K562 (cell line): ENCODE data around the gene RPS6KL1. TPM values are rescaled to one million over a fixed set of nuclear protein-coding genes. Genes with fewer than 3 reads are reported as not detected.

Source experiments
- CBX3 ChIP-seq, 2 experiments: IDR thresholded peaks; 1 replicate in 1 of 2; 2 replicates in 1 of 2; pipeline ENCODE4 v1.6.1; 2012; ENCODE audit warnings: inconsistent platforms in 2 of 2, low read length in 2 of 2, borderline replicate concordance in 1 of 2, control low read depth in 1 of 2
- CC2D1A ChIP-seq: fragments of 450-650 bp; IDR thresholded peaks from 2 replicates; pipeline ENCODE4 v1.6.1; 2017; ENCODE audit warnings: mild to moderate bottlenecking
- CTCF ChIP-seq, 3 experiments: IDR thresholded peaks in 2 of 3; conservative IDR thresholded peaks in 1 of 3; 2 replicates each; pipeline ENCODE4 v1.5.1; 2011 to 2012; ENCODE audit warnings: low read length in 3 of 3, mild to moderate bottlenecking in 3 of 3, control low read depth in 2 of 3, improper control_type of control experiment in 1 of 3, inconsistent platforms in 1 of 3, low read depth in 1 of 3, mixed read lengths in 1 of 3, moderate library complexity in 1 of 3; ENCODE audit not compliant: insufficient read depth in 2 of 3
- HDAC2 ChIP-seq: fragments of 450-650 bp; IDR thresholded peaks from 2 replicates; pipeline ENCODE4 v1.6.1; 2016; ENCODE audit warnings: mild to moderate bottlenecking
- MAFF ChIP-seq: IDR thresholded peaks from 2 replicates; pipeline ENCODE4 v1.6.1; 2012; ENCODE audit warnings: low read length, improper control_type of control experiment
- MAFK ChIP-seq: IDR thresholded peaks from 2 replicates; pipeline ENCODE4 v1.6.1; 2011; ENCODE audit warnings: low read length, improper control_type of control experiment
- MGA ChIP-seq: fragments of 450-650 bp; IDR thresholded peaks from 2 replicates; pipeline ENCODE4 v1.6.1; 2016; ENCODE audit warnings: mild to moderate bottlenecking, moderate library complexity
- NFATC3 ChIP-seq: fragments of 450-650 bp; IDR thresholded peaks from 2 replicates; pipeline ENCODE4 v1.6.1; 2017; ENCODE audit warnings: mild to moderate bottlenecking
- POLR2AphosphoS2 ChIP-seq: IDR thresholded peaks from 2 replicates; pipeline ENCODE4 v1.6.1; 2012; ENCODE audit warnings: low read length, improper control_type of control experiment
- PURB ChIP-seq: sonication (generic); formaldehyde crosslinking; IDR thresholded peaks from 2 replicates; pipeline ENCODE4 v1.9.0; 2021; ENCODE audit warnings: low read depth, mild to moderate bottlenecking, missing genetic modification reagents
- ZNF146 ChIP-seq: IDR thresholded peaks from one replicate; pipeline ENCODE4 v1.6.1; 2018; ENCODE audit warnings: missing compliant biosample characterization; ENCODE audit not compliant: unreplicated experiment
- polyA plus RNA-seq, 8 experiments: library from polyadenylated mRNA; depleted of rRNA in 4 of 8; stranded (reverse) in 5 of 8; unstranded in 3 of 8; fragments of >200 nt; fragmentation: Nextera tagmentation in 2 of 8; fragmentation: Illumina TruSeq in 1 of 8; extraction: Ambion mirVana in 2 of 8; extraction: Trizol in 1 of 8; gene quantifications; 2 replicates each; pipeline versions ENCODE4 v1.2.1 to v1.2.3, GENCODE V29; 2011 to 2014; ENCODE audit warnings: inconsistent platforms in 1 of 8, missing spikeins in 1 of 8
- total RNA-seq, 7 experiments: library from RNA; depleted of rRNA in 6 of 7; stranded (reverse); fragments of >200 nt in 6 of 7; fragmentation: Illumina TruSeq in 2 of 7; extraction: Trizol in 2 of 7; gene quantifications; 2 replicates each; pipeline versions ENCODE4 v1.2.1 to v1.2.3, GENCODE V29; 2011 to 2021; ENCODE audit warnings: low replicate concordance in 1 of 7
- TF ChIP-seq, protein P1 (sequence below): sonication (generic); formaldehyde crosslinking; IDR thresholded peaks from 2 replicates; pipeline ENCODE4 v1.8.1; 2023; ENCODE audit warnings: mild to moderate bottlenecking, missing genetic modification reagents
- TF ChIP-seq, protein P2 (sequence below): fragments of 450-650 bp; IDR thresholded peaks from 2 replicates; pipeline ENCODE4 v1.6.1; 2016; ENCODE audit warnings: low read depth, mild to moderate bottlenecking, moderate library complexity

Gene RPS6KL1
- total and polyA plus RNA-seq, 9 of the 15 experiments (the other 6 are each of a cell fraction or from before 2014, with no cell fraction given), result 0.91 to 15.5 (median 8.1) TPM

GRCh38 chr14:74927225-74927624 lies 4.2 kb upstream of the RPS6KL1 start (continued):
- TF ChIP-seq MGA (no peak), CBX3 (IDR thresholded peaks at IDR 0.05; ENCODE audit: borderline replicate concordance in 1 of 2, low read length in 2 of 2) (no peak), POLR2AphosphoS2 (no peak), MAFK (no peak), CTCF (IDR thresholded peaks at IDR 0.05 in 2 of 3, conservative IDR thresholded peaks at IDR 0.05 in 1 of 3; ENCODE audit: insufficient read depth in 2 of 3, low read depth in 1 of 3, low read length in 3 of 3) (no peak), CC2D1A (0 out of 2 replicates have a peak, but pooled peaks have one; percentile 43), NFATC3 (no peak), MAFF (no peak), ZNF146 (CRISPR knock-in tag) (no peak), HDAC2 (no peak), PURB (no peak)
- TF ChIP-seq, protein P1, sequence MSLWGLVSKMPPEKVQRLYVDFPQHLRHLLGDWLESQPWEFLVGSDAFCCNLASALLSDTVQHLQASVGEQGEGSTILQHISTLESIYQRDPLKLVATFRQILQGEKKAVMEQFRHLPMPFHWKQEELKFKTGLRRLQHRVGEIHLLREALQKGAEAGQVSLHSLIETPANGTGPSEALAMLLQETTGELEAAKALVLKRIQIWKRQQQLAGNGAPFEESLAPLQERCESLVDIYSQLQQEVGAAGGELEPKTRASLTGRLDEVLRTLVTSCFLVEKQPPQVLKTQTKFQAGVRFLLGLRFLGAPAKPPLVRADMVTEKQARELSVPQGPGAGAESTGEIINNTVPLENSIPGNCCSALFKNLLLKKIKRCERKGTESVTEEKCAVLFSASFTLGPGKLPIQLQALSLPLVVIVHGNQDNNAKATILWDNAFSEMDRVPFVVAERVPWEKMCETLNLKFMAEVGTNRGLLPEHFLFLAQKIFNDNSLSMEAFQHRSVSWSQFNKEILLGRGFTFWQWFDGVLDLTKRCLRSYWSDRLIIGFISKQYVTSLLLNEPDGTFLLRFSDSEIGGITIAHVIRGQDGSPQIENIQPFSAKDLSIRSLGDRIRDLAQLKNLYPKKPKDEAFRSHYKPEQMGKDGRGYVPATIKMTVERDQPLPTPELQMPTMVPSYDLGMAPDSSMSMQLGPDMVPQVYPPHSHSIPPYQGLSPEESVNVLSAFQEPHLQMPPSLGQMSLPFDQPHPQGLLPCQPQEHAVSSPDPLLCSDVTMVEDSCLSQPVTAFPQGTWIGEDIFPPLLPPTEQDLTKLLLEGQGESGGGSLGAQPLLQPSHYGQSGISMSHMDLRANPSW (CRISPR knock-in tag), result no peak
- TF ChIP-seq, protein P2, sequence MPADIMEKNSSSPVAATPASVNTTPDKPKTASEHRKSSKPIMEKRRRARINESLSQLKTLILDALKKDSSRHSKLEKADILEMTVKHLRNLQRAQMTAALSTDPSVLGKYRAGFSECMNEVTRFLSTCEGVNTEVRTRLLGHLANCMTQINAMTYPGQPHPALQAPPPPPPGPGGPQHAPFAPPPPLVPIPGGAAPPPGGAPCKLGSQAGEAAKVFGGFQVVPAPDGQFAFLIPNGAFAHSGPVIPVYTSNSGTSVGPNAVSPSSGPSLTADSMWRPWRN, result peak; percentile 41; the same call in 1 of the 2 replicates
